GM04503 (cell line): ENCODE measurements around the gene MCL1.
"Not testable (repeated sequence)": the region's sequence is repeated elsewhere in the genome, so short reads cannot be mapped to it uniquely, and the experiment has no call there.

Experiments used
- DNase-seq: peaks from one replicate; pipeline ENCODE4 v3.0.0-alpha.2; 2012; ENCODE audit warnings: low read depth

The MCL1 gene

DNA sequence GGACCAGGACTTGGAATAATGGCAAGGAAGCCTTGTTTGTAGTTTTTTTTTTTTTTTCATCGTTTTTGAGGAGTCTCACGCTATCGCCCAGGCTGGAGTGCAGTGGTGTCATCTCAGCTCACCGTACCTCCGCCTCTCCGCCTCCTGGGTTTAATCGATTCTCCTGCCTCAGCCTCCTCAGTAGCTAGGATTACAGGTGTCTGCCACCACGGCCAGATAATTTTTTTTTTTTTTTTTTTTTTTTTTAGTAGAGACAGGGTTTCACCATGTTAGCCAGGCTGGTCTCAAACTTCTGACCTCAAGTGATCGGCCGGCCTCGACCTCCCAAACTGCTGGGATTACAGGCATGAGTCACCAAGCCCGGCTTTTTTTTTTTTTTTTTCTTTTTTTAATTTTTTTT is 23.0 kb upstream of the MCL1 start:
- not testable (repeated sequence) for DNase-seq

- no peak for DNase-seq
These were observed 22.1 kb upstream of the MCL1 start for GRCh38 chr1:150601540-150601939.

DNA sequence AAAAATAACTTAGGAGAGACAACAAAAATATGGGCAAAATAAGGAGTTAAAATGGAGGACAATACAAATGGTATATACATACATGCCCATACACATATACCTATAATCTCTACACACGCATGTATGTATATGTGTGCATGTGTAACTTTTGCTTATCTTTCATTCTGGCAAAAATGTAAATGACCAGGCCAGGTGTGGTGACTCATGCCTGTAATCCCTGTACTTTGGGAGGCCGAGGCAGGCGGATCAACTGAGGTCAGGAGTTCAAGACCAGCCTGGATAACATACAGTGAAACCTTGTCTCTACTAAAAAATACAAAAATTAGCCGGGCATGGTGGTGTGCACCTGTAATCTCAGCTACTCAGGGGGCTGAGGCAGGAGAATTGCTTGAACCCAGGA is 18.9 kb upstream of the MCL1 start:
- DNase-seq = not testable (repeated sequence)

DNA sequence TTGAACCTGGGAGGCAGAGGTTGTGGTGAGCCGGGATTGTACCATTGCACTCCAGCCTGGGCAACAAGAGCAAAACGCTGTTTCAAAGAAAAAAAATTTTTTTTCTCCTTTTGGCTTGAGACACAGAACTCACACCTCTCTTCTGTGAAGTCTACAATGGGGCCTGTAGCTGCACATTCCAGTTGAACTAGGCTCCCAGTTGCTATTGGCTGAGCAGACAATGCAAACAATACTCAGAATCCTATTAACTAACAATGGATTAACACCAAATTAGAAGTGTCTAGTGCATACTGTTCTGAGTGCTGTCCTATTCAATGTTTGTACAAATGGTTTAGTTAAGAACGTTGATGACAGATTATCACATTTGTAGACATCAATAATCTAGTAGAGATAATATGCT is 17.6 kb upstream of the MCL1 start:
- no peak for DNase-seq

DNA sequence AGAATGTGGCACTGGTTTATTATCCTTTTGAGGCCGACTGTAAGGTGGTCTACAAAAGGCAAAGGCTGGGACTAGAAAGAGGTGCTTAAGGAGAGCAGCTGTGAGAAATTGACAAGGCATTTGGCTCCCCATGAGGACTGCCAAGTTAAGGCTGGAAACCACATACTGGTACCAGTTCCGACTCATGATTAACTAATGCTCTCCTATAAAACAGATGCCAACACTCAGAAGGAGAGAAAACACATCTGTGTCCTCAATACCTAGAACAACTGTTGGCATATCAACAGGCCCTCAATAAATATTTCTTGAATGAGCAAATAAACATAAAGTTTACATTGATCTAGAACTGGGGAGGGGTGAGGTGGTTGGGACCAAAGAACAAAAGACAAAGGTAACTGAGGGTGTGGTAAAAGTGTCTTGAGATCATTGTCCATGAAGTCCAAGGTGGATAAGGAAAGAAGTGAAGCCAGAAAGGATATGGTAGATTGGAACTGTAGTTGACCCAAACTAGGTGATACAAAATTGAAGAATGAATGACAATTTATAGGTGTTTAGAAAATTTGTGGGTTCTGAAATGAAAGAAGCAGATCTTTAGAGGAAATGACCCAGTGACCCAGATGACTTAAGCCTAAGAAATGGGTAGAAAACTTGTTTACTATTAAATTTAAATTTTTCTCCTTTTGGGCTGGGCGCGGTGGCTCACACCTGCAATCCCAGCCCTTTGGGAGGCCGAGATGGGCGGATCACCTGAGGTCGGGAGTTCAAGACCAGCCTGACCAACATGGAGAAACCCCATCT is 16.9 kb upstream of the MCL1 start:
- no peak for DNase-seq

- no peak for DNase-seq
These were observed 3.0 kb upstream of the MCL1 start for GRCh38 chr1:150582371-150582770.

DNA sequence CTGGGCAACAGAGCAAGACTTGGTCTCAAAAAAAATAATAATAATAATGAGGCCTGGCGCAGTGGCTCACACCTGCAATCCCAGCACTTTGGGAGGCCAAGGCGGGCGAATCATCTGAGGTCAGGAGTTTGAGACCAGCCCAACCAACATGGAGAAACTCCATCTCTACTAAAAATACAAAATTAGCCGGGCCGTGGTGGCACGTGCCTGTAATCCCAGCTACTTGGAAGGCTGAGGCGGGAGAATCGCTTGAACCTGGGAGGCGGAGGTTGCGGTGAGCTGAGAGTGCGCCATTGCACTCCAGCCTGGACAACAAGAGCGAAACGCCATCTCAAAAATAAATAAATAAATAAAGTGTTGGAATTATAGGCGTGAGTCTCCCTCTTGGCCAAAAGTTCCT is 2.6 kb upstream of the MCL1 start:
- not testable (repeated sequence) for DNase-seq

DNA sequence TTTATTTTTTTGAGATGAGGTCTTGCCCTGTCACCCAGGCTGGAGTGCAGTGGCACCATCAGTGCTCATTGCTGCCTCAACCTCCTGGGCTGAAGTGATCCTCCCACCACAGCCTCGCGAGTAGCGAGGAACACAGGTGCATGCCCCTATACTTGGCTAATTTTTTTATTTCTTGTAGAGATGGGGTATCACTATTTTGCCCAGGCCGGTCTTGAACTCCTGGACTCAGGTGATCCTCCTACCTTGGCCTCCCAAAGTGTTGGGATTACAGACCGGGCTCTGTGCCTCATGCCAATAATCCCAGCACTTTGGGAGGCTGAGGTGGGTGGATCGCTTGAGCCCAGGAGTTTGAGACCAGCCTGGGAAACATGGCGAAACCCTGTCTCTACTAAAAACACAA is 2.0 kb upstream of the MCL1 start:
- DNase-seq = not testable (repeated sequence)

- DNase-seq = not testable (repeated sequence)
These were observed 1.6 kb upstream of the MCL1 start for GRCh38 chr1:150580966-150581365.

DNA sequence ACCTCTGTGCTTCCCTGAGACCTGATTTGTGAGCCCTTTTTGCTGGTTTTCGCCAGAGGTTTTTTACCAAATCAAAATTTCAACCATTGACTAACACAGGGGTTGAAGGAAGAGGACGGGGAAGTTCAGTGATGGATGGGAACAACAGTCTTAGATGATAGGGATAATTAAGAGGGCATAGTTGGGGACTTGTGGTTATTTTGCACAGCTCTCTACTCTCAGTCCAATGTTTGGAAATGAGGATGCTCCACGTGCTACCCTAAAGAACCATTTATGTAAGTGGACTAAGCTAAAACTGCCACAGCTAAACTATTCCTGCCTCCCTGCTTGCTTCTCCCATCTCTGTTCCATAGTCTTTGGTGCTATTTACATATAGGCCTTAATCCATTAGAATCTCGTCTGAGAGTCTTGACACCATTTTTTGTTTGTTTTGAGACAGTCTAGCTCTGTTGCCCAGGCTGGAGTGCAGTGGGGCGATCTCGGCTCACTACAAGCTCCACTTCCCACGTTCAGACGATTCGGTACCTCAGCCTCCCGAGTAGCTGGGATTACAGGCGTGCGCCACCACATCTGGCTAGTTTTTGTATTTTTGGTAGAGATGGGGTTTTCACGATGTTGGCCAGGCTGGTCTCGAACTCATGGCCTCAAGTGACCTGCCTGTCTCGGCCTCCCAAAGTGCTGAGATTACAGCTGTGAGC is 684 bp upstream of the MCL1 start:
- DNase-seq = no peak

- DNase-seq = peak; percentile 73
These were observed 919 bp downstream of the MCL1 start for GRCh38 chr1:150578272-150579109.

DNA sequence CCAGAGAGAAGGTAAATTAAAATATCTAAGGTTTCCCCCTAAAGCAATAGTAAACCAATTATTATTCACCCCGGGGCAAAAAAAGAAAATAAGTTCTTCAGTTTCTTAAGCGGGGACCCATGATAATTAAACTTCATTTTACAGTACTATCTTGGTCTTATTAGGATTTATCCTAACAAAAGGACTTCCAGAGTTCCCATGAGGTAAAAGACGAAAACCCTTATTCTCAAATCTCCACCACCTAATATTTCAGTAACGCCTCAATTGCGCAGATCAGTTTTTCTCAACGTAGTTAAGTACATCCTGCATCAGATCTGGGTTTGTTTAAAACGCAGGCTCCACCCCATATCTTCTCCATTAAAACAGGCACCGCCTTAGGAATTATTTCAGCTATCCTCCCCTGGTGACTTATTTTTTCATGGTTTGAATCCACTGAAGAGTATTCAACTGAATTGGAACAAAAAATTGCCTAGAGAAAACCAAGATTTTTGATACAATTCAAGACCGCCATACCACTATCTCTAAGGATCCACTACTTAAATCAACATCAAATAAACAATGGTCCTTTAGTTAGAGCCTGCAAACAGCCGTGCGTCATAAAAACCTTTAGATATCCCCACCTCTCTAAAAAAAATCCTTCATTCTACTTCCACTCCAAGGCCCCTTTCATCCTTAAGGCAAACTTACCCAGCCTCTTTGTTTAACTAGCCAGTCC is 1.7 kb downstream of the MCL1 start:
- no peak for DNase-seq

DNA sequence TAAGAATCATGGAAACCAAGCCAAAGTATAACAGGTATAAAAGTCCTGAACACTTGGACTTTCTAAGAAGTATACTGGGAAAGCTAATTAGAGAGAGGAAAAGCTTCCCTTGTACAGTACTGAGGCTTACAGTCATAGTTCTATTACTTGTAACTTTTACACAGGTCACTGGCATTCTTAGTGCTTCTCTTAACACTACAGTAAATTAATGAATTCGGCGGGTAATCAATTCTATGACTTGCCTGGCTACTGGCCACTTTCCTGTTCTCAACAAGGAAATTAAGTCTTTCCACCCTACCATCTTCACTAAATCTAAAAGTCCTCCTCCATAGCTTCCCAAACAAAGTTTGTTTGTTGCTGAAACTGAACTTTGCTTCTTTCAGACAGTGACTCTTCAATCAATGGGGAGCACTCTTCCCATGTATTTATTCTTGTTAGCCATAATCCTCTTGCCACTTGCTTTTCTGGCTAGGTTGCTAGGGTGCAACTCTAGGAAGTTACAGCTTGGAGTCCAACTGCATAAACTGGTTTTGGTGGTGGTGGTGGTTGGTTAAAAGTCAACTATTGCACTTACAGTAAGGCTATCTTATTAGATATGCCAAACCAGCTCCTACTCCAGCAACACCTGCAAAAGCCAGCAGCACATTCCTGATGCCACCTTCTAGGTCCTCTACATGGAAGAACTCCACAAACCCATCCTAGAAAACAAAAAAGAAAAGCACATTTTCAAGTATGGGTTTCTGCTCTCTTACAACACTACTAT is 2.4 kb downstream of the MCL1 start:
- DNase-seq = no peak

DNA sequence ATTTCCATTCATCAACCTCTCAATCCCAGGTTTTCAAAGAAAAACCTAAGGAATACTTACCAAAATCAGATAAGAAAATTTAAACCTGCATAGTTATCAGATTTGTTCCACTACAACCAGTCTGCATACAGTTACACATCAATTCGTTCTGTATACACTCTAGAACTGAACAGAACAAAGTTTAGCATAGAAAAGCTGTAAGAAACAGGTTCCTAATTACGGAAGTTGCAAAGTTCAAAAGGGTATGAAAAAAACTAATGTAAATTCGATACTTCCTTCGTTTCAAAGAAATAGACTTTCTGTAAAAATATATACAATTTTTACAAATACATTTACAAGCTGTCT is 3.1 kb downstream of the MCL1 start:
- DNase-seq = no peak

DNA sequence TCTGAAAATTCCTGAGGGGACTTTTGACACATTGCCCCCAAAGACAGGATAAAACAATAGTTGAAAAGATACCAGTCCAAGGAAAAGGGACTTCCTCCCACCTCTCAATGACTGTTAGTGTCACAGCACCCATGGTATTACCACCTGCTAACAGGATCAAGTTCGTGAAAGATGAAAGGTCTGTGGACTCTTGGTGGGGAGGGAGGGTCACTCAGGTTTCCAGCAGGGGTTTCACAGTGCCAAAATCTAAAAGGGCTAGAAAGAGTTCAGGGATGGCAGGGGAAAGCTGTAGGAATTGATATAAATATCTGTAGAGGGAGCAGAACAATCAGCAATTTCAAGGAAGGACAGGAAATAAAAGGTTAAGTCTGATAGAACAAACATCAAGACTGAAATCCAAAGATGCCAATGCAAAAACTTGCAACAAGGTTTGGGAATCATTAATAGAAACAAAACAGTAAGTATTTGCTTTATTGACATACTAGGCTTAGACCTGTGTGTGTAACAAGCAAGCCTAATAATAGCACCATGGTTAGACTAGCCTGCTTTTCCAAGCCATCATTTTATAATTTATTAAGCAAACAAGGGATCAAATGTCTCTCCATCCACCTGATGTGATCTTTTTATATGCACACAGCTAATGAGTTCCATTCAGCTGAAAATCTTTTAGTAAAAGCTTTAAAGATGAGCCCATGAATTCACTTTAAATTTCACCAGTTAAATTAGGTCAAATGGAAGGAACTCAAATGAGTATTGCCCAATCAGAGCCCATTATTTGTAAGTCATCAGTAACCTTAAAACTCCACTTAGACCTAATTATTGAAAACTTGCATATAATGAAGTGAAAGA is 3.7 kb downstream of the MCL1 start:
- no peak for DNase-seq

- DNase-seq = no peak
These were observed 4.3 kb downstream of the MCL1 start for GRCh38 chr1:150575072-150575489.

- no peak for DNase-seq
These were observed 4.9 kb downstream of the MCL1 start for GRCh38 chr1:150574260-150575071.

DNA sequence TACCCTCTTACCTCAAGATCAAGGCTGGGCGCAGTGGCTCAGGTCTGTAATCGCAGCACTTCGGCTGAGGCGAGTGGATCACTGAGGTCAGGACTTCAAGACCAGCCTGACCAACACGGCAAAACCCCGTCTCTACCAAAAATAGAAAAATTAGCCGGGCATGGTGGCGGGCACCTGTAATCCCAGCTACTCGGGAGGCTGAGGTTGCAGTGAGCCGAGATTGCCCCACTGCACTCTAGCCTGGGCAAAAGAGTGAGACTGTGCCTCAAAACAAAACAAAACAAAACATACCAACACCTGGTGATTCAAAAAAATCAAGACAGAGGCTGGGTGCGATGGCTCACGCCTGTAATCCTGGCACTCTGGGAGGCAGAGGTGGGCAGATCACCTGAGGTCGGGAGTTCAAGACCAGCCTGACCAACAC is 5.8 kb downstream of the MCL1 start:
- not testable (repeated sequence) for DNase-seq

DNA sequence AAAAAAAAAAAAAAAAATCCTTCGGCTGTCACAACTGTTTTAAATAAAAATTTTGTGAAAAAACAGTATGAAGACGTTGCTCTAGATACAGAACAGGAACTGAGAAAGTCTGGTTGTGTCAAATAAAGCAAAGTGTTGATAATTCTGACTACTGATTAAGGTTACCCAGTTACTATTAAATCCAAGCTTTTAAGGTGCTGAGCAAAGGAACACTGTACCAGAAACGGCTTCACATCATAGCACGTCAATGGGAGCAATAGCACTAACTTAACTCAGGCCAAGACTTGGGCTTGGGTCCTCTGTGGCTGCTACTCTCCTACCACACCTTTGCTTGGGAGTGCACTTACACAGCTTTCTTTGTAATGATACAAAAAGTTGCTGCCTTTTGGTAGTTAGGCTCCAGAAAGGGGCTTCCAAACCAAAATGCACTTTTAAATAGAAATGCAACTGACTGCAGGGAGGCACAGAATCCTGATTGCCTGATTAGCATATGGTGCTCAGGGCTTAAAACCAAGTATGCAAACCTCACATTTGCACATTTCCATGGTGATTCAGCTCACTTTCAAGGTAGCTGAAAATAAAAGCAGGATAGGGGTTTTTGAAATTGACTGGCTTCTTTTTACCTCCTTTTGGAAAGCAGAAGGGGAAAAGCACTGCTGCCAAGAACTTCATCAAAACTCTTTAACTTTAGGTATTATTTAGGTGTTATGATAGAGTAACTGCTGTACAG is 6.3 kb downstream of the MCL1 start:
- DNase-seq = no peak
